ENCODE measurements around the gene MDGA2. TPM values are rescaled to one million over a fixed set of nuclear protein-coding genes. Genes with fewer than 3 reads are reported as not detected.
A peak's percentile ranks its signal among the peaks of the same experiment; 100 is the strongest.

MDGA2 gene
- total RNA-seq, 1 donor from 2014 or later, result not detected

- Histone ChIP-seq H3K4me3 (no peak overlapping the region), H3K27me3 (no peaks in the 10 kb centered on the region), H3K4me1 (no peaks in the 10 kb centered on the region), H3K9me3 (no peaks in the 10 kb centered on the region), H3K27ac (no peak overlapping the region), H3K36me3 (no peaks in the 10 kb centered on the region)
- ATAC-seq, result no peak
- intact Hi-C loops (cut with DNase I), result loop anchor here (2.0 kb wide), 1 partner anchor 16 kb away; no protein-coding TSS in a partner anchor
- no peak for DNase-seq
- TF ChIP-seq, protein P1, sequence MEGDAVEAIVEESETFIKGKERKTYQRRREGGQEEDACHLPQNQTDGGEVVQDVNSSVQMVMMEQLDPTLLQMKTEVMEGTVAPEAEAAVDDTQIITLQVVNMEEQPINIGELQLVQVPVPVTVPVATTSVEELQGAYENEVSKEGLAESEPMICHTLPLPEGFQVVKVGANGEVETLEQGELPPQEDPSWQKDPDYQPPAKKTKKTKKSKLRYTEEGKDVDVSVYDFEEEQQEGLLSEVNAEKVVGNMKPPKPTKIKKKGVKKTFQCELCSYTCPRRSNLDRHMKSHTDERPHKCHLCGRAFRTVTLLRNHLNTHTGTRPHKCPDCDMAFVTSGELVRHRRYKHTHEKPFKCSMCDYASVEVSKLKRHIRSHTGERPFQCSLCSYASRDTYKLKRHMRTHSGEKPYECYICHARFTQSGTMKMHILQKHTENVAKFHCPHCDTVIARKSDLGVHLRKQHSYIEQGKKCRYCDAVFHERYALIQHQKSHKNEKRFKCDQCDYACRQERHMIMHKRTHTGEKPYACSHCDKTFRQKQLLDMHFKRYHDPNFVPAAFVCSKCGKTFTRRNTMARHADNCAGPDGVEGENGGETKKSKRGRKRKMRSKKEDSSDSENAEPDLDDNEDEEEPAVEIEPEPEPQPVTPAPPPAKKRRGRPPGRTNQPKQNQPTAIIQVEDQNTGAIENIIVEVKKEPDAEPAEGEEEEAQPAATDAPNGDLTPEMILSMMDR (IDR thresholded peaks at IDR 0.05), result no peak
Observed at GRCh38 chr14:47211263-47211662, 464.1 kb downstream of the MDGA2 start.

GRCh38 chr14:47210099-47210498 is 465.3 kb downstream of the MDGA2 start:
- Histone ChIP-seq H3K4me3 (no peak overlapping the region), H3K27me3 (no peaks in the 10 kb centered on the region), H3K9me3 (no peaks in the 10 kb centered on the region), H3K36me3 (no peaks in the 10 kb centered on the region), H3K27ac (no peak overlapping the region), H3K4me1 (no peaks in the 10 kb centered on the region)
- ATAC-seq (no peak), DNase-seq (no peak)
- intact Hi-C loops (cut with DNase I), result loop anchor here (2.0 kb wide), 1 partner anchor 17 kb away; no protein-coding TSS in a partner anchor
- TF ChIP-seq, protein P1 (IDR thresholded peaks at IDR 0.05), result no peak

- H3K27me3 ChIP-seq, result no peaks in the 10 kb centered on the region
- H3K4me3 ChIP-seq, result no peak overlapping the region
- ATAC-seq, result no peak
- no peaks in the 10 kb centered on the region for H3K36me3 ChIP-seq
- no peak overlapping the region for H3K27ac ChIP-seq
- H3K4me1 ChIP-seq, result no peaks in the 10 kb centered on the region
- no peaks in the 10 kb centered on the region for H3K9me3 ChIP-seq
- intact Hi-C loops (cut with DNase I), result no loop called here
- DNase-seq, result no peak
- TF ChIP-seq, protein P1 (IDR thresholded peaks at IDR 0.05), result no peak
Observed at GRCh38 chr14:47208434-47208833, 467.0 kb downstream of the MDGA2 start.

- DNase-seq, result no peak
Observed at GRCh38 chr14:47207617-47208016, 467.8 kb downstream of the MDGA2 start.

GRCh38 chr14:47200740-47201139 is 474.7 kb downstream of the MDGA2 start:
- H3K27ac ChIP-seq, result no peak overlapping the region
- H3K27me3 ChIP-seq, result no peaks in the 10 kb centered on the region
- TF ChIP-seq, protein P1 (IDR thresholded peaks at IDR 0.05), result no peak
- DNase-seq, result peak; percentile 53
- intact Hi-C loops (cut with DNase I), result no loop called here
- ATAC-seq, result no peak
- no peaks in the 10 kb centered on the region for H3K36me3 ChIP-seq
- no peak overlapping the region for H3K4me3 ChIP-seq
- H3K9me3 ChIP-seq, result no peaks in the 10 kb centered on the region
- no peaks in the 10 kb centered on the region for H3K4me1 ChIP-seq

More at GRCh38 chr14:47207617-47208016, 467.8 kb downstream of the MDGA2 start:
- intact Hi-C loops (cut with DNase I), result no loop called here
- no peak overlapping the region for H3K4me3 ChIP-seq
- H3K36me3 ChIP-seq, result no peaks in the 10 kb centered on the region
- TF ChIP-seq, protein P1 (IDR thresholded peaks at IDR 0.05), result no peak
- H3K9me3 ChIP-seq, result no peaks in the 10 kb centered on the region
- no peak for ATAC-seq
- no peaks in the 10 kb centered on the region for H3K27me3 ChIP-seq
- H3K4me1 ChIP-seq, result no peaks in the 10 kb centered on the region
- no peak overlapping the region for H3K27ac ChIP-seq

- Histone ChIP-seq H3K4me3 (no peak overlapping the region), H3K27ac (no peak overlapping the region), H3K27me3 (no peaks in the 10 kb centered on the region), H3K36me3 (no peaks in the 10 kb centered on the region), H3K9me3 (no peaks in the 10 kb centered on the region), H3K4me1 (no peaks in the 10 kb centered on the region)
- no peak for ATAC-seq
- intact Hi-C loops (cut with DNase I), result no loop called here
- TF ChIP-seq, protein P1 (IDR thresholded peaks at IDR 0.05), result no peak
- DNase-seq, result no peak
Observed at GRCh38 chr14:47195582-47195981, 479.8 kb downstream of the MDGA2 start.

Measured in upper lobe of right lung (tissue), 1 donor.